Measurements from ENCODE around the gene PKMYT1.

The PKMYT1 gene

DNA sequence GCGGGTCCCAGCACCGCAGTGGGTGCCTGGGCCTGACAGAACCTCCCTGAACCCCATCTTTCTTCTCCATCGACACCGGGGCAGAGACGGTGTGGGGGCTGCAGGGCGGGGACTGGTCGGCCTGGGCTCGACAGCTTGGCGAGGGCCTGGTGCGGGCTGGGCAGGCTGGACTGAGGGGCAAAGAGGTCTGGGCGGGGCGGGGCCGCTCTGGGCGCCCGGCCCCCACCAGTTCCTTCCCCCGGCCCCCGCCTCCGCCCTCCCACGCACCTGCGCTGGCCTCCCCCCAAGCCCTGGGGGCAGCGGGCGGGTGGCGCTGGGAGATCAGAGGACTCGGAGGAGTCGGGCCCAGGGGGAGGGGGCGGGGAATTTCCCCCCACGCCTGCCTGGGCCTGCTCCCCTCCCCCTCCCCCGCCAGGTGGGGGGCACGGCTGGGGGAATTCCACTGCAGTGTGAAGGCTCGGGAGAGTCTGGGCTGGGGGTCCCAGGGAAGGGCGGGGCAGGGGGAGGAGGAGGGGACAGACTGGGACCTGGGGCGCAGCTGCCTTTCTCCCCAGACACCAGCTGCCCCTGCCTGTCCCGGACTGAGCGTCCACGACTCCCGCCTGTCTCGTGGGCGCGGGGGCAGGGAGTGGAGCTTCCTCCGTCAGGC is 17.0 kb downstream of the PKMYT1 start:
- TF ChIP-seq, protein P1, sequence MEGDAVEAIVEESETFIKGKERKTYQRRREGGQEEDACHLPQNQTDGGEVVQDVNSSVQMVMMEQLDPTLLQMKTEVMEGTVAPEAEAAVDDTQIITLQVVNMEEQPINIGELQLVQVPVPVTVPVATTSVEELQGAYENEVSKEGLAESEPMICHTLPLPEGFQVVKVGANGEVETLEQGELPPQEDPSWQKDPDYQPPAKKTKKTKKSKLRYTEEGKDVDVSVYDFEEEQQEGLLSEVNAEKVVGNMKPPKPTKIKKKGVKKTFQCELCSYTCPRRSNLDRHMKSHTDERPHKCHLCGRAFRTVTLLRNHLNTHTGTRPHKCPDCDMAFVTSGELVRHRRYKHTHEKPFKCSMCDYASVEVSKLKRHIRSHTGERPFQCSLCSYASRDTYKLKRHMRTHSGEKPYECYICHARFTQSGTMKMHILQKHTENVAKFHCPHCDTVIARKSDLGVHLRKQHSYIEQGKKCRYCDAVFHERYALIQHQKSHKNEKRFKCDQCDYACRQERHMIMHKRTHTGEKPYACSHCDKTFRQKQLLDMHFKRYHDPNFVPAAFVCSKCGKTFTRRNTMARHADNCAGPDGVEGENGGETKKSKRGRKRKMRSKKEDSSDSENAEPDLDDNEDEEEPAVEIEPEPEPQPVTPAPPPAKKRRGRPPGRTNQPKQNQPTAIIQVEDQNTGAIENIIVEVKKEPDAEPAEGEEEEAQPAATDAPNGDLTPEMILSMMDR (conservative IDR thresholded peaks at IDR 0.05; ENCODE audit: low read depth, low read length): no peak
- peak overlapping the region; percentile 32 for H3K4me3 ChIP-seq (ENCODE audit: low read length)
- no peak for DNase-seq (ENCODE audit: low read depth)

DNA sequence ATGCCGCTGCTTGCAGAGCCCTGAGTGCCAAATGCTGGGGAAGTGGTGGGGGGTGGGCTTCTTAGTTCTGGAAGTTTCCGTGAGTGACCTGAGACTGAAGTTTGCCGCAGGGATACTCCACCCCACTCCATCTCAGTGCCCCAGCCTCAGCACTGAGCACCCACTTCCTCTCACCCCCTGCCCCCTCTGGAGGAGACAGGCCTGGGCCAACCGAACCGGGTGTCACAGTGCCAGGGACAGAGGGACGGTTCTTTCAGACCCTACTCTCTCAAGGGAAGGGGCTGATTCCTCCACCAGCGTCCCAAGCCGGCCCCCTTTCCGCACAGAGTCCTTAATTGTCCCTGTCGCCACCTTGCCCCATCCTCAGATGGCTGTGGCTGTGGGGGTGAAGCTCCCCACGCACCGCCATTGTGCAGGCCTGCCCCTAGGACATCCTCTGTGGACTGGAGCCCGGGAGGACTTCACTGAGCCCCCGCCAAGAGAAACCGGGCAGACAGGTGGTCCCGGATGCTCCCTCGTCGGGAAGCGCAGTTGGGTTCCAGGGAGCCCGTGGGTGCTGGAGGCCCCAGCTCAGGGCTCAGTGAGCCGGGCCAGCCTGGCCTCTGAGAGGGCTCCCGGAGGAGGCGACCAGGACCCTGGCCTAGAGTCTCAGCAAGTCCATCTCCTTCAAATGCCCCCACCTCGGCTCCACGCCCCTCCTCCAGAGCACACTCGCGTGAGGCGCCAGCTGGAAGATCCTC is 17.7 kb downstream of the PKMYT1 start:
- DNase-seq (ENCODE audit: low read depth): no peak
- TF ChIP-seq, protein P1 (conservative IDR thresholded peaks at IDR 0.05; ENCODE audit: low read depth, low read length): no peak
- no peak overlapping the region for H3K4me3 ChIP-seq (ENCODE audit: low read length)

DNA sequence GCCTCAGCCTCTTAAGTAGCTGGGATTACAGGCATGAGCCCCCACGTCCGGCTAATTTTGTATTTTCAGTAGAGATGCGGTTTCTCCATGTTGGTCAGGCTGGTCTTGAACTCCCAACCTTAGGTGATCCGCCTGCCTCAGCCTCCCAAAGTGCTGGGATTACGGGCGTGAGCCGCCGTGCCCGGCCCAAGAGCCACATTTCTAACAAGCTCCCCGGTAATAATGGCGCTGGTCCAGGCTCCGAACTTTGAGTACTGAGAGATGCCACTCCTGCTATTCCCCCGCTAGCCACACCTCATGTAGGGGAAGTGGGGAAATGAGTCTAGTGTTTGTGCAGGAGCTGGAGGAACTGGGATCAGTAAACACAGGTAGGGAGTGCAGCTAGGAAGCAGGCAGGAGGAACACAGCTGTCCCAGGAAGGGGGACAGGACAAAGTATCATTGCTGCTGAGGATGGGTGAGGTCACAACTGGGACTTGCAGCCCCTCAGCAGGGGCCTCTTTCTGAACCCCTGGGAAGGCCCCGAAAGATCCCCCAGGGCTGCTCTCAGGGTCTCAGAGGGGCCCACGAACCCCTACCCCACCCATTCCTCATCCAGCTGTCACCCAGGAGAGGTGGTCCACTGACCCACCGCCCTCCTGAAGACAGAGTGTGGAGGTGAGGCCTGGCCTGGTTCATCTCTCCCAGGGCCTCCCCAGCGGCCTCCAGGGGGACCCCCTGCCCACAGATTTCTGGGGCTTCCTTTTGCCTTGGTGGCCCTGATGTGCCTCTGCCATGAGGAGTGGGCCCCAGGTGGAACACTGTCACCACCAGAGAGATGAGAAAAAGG is 19.8 kb downstream of the PKMYT1 start:
- no peak for DNase-seq (ENCODE audit: low read depth)
- TF ChIP-seq, protein P1 (conservative IDR thresholded peaks at IDR 0.05; ENCODE audit: low read depth, low read length): no peak
- H3K4me3 ChIP-seq (ENCODE audit: low read length): no peak overlapping the region

GRCh38 chr16:2959206-2959605 is 21.0 kb downstream of the PKMYT1 start:
- H3K4me3 ChIP-seq (ENCODE audit: low read length): no peak overlapping the region
- DNase-seq (ENCODE audit: low read depth): no peak
- TF ChIP-seq, protein P1 (conservative IDR thresholded peaks at IDR 0.05; ENCODE audit: low read depth, low read length): no peak

- no peak for DNase-seq (ENCODE audit: low read depth)
- no peak overlapping the region for H3K4me3 ChIP-seq (ENCODE audit: low read length)
- TF ChIP-seq, protein P1 (conservative IDR thresholded peaks at IDR 0.05; ENCODE audit: low read depth, low read length): no peak
Observed at GRCh38 chr16:2956579-2956956, 23.7 kb downstream of the PKMYT1 start.

DNA sequence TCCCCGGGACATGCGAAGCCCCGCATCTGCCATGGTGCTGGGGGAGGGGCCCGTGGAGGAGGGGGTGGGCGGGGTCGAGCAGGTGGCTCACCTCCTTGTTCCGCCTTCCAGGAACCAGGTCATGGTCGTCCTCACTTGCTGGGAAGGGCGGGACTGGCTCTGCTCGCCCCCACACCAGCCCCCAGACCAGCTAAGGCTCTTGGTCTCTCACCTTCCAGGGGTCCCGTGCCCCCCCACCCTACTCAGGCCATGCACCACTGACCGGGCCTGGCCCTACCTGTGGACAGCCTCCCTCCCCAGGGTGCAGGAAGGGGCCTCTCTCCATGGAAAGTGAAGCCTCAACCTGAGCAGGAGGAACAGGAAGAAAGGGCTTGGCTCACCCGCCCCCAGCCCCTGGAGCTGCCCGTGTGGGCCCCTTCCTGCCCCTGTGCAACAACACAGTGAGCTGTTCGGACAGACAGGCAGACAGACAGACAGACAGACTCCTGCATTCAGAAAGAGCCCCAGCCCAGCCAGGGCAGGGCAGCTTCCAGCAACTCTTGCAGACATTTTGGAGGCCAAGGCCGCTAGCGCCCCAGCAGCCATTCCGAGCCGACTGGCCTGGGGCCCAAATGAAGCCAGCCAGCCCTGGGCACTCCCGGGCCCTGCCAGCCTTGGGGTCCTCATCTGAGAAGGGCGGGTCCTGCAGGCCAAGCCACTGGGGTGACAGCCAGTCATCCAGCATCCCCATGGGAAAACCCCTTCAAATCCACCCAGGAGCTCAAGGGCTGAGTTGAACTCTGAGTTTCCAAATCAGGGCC is 24.3 kb downstream of the PKMYT1 start:
- TF ChIP-seq, protein P1 (conservative IDR thresholded peaks at IDR 0.05; ENCODE audit: low read depth, low read length): no peak
- no peak for DNase-seq (ENCODE audit: low read depth)
- H3K4me3 ChIP-seq (ENCODE audit: low read length): no peak overlapping the region

Measured in retinal pigment epithelial cell (primary cell).